Renal cortex interstitium (tissue), 11 donors: ENCODE data around the gene LAYN. TPM values are rescaled to one million over a fixed set of nuclear protein-coding genes. Genes with fewer than 3 reads are reported as not detected.
A peak's percentile ranks its signal among the peaks of the same experiment; 100 is the strongest.

Experiments used
- DNase-seq, 11 donors: peaks; one replicate each; pipeline ENCODE4 v3.0.0-alpha.2; 2013; ENCODE audit warnings: low read depth in 9 of 11, low spot score in 4 of 11; ENCODE audit errors: extremely low read depth in 1 of 11
- polyA plus RNA-seq, 3 donors: library from polyadenylated mRNA; unstranded; fragments of 120-200 nt; gene quantifications; one replicate each; pipeline ENCODE4 v1.2.1, GENCODE V29; 2013; ENCODE audit not compliant: insufficient read length in 3 of 3

Gene LAYN
- polyA plus RNA-seq, 3 donors: 6.6 to 8.3 (median 8.3) TPM

GRCh38 chr11:111582163-111582562, 41.6 kb downstream of the LAYN start:
- no peak for DNase-seq

GRCh38 chr11:111582881-111583280, 42.4 kb downstream of the LAYN start:
- no peak for DNase-seq

- no peak for DNase-seq
These were observed 44.9 kb downstream of the LAYN start for GRCh38 chr11:111585371-111585770.

GRCh38 chr11:111586388-111586831, 45.9 kb downstream of the LAYN start:
- DNase-seq: peak in 4 of 11 donors; percentile 23 to 46 (median 30)

GRCh38 chr11:111589114-111589513, 48.6 kb downstream of the LAYN start:
- no peak for DNase-seq

- DNase-seq: no peak
These were observed 49.5 kb downstream of the LAYN start for GRCh38 chr11:111589886-111590499.

GRCh38 chr11:111591187-111591960, 50.9 kb downstream of the LAYN start:
- DNase-seq: no peak

GRCh38 chr11:111592491-111592890, 52.0 kb downstream of the LAYN start:
- DNase-seq: no peak

GRCh38 chr11:111596319-111596718, 55.8 kb downstream of the LAYN start:
- no peak for DNase-seq

- DNase-seq: no peak
These were observed 57.6 kb downstream of the LAYN start for GRCh38 chr11:111598148-111598547.

GRCh38 chr11:111598559-111598958, 58.0 kb downstream of the LAYN start:
- DNase-seq: no peak

- DNase-seq: no peak
These were observed 61.1 kb downstream of the LAYN start for GRCh38 chr11:111601636-111601978.

GRCh38 chr11:111601979-111602864, 61.7 kb downstream of the LAYN start, which contains the start of gene SIK2:
TSS of gene SIK2 (plus strand) at chr11:111602449. CDS start at chr11:111602564, 115 bp downstream.
- peak; percentile 84 to 95 (median 93) for DNase-seq

- peak in 5 of 11 donors; percentile 11 to 43 (median 38) for DNase-seq
These were observed 62.5 kb downstream of the LAYN start for GRCh38 chr11:111602865-111603610.

GRCh38 chr11:111603611-111604130, 63.2 kb downstream of the LAYN start:
- DNase-seq: no peak

- peak in 4 of 11 donors; percentile 13 to 31 (median 22) for DNase-seq
These were observed 64.0 kb downstream of the LAYN start for GRCh38 chr11:111604392-111605009.

GRCh38 chr11:111605681-111606080, 65.2 kb downstream of the LAYN start:
- no peak for DNase-seq

GRCh38 chr11:111606986-111607385, 66.5 kb downstream of the LAYN start:
- no peak for DNase-seq
